ENCODE data around the gene PXDN. TPM values are rescaled to one million over a fixed set of nuclear protein-coding genes. Genes with fewer than 3 reads are reported as not detected.
A peak's percentile ranks its signal among the peaks of the same experiment; 100 is the strongest.

Gene PXDN
- total RNA-seq, 1 experiment from 2014 or later: 0.25 TPM

DNA sequence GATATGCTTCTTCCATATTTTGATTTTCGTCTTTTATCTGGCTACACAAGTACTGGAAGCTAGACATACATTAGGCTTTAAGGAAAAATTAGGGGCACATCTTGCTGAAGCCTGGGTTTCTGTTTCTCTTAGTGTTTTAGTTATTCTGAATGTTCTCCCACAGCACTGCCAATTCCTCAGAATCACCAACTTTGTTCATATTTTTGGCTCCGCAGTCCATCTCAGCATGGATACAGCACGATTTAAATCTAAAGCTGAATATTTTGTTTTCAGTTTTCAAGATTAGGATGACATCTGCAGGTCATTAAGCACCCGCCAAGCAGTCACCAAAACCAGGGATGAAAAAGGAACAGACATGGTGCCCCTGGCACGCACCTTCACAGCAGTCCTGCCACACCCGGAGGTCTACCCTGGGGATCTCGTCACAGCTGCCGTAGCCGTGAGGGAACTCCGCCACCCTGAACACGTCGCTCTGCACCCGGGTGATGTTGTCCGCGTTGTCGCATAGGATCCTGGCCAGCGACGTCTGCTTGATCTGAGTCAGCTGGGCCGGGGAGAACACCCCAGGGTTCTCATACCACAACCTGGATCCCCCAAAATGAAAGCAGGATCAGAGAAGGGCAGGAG, 101.2 kb downstream of the PXDN start:
- H3K9me3 ChIP-seq: no peaks in the 10 kb centered on the region
- POLR2A ChIA-PET: no interaction called here
- CTCF ChIA-PET: interaction anchor here (1.2 to 1.4 kb wide), 2 partner anchors 13 to 90 kb away, joined by 3 read pairs; no protein-coding TSS in a partner anchor
- Mint-ChIP-seq H3K4me1 (ENCODE audit: low read depth, unreplicated experiment) (peaks cover 5% of the 10 kb centered on the region), H3K4me3 (ENCODE audit: unreplicated experiment) (no peak overlapping the region), H3K9me3 (ENCODE audit: unreplicated experiment) (no peaks in the 10 kb centered on the region), H3K27me3 (ENCODE audit: insufficient read depth, unreplicated experiment) (no peaks in the 10 kb centered on the region), H3K27ac (ENCODE audit: unreplicated experiment) (no peak overlapping the region), H3K36me3 (ENCODE audit: insufficient read depth, unreplicated experiment) (no peaks in the 10 kb centered on the region)
- no TSS peak for BruUV-seq (replicated peaks)
- TF ChIP-seq, protein P1, sequence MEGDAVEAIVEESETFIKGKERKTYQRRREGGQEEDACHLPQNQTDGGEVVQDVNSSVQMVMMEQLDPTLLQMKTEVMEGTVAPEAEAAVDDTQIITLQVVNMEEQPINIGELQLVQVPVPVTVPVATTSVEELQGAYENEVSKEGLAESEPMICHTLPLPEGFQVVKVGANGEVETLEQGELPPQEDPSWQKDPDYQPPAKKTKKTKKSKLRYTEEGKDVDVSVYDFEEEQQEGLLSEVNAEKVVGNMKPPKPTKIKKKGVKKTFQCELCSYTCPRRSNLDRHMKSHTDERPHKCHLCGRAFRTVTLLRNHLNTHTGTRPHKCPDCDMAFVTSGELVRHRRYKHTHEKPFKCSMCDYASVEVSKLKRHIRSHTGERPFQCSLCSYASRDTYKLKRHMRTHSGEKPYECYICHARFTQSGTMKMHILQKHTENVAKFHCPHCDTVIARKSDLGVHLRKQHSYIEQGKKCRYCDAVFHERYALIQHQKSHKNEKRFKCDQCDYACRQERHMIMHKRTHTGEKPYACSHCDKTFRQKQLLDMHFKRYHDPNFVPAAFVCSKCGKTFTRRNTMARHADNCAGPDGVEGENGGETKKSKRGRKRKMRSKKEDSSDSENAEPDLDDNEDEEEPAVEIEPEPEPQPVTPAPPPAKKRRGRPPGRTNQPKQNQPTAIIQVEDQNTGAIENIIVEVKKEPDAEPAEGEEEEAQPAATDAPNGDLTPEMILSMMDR (IDR thresholded peaks at IDR 0.05; ENCODE audit: insufficient read depth in 1 of 2, low read depth in 1 of 2, low read length in 1 of 2, severe bottlenecking in 1 of 2, unreplicated experiment in 1 of 2): no peak
- H3K36me3 ChIP-seq (ENCODE audit: control insufficient read depth, insufficient read depth, low read length): no peaks in the 10 kb centered on the region
- DNase-seq: no peak
- H3K4me1 ChIP-seq: peaks cover 7% of the 10 kb centered on the region; the same call in 1 of the 2 replicates
- no peak overlapping the region for H3K4me3 ChIP-seq (ENCODE audit: low read depth, low read length)
- intact Hi-C loops (cut with micrococcal nuclease; ENCODE audit: unreplicated experiment): no loop called here
- H3K27me3 ChIP-seq (replicated peaks; ENCODE audit: control insufficient read depth, insufficient read depth, low read length): no peaks in the 10 kb centered on the region

DNA sequence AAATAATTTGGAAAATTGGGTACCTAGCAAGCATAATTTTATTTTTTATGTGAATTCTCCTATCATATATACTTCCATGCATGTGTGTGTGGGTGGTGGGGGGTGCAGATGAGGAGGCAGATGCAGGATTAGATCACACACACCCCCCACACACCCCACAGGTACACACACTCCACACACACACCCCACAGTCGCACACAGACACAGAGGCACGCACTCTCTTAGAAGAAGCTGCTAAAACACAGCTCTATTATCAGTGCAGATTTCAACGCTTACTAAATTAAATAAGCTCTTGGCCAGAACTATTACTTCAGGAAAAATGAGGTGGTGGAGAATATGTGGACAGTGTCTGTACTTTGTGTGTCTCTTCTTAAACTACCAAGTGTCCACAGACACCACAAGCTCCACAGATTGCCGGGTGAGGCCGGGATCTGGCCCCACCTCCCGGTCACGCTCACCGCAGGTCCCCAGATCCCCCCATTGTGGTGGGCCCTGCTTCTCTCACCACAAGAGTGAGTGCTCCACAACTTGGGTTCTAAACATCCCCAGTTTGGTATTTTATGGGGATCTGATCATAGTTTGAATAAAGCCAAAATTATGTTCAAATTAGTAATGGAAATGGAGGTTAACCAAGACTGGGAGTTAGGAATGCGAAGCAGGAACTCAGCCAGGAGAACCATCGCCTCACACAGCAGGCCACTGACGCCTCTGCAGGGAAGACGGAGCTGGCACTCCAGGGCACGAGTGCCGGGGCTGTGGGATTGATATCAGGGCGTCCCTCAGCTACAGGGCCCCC, 102.1 kb downstream of the PXDN start:
- POLR2A ChIA-PET: no interaction called here
- Mint-ChIP-seq H3K9me3 (ENCODE audit: unreplicated experiment) (no peaks in the 10 kb centered on the region), H3K4me3 (ENCODE audit: unreplicated experiment) (no peak overlapping the region), H3K36me3 (ENCODE audit: insufficient read depth, unreplicated experiment) (no peaks in the 10 kb centered on the region), H3K4me1 (ENCODE audit: low read depth, unreplicated experiment) (peaks cover 5% of the 10 kb centered on the region), H3K27ac (ENCODE audit: unreplicated experiment) (peak overlapping the region; percentile 46), H3K27me3 (ENCODE audit: insufficient read depth, unreplicated experiment) (no peaks in the 10 kb centered on the region)
- no TSS peak for BruUV-seq (replicated peaks)
- no peaks in the 10 kb centered on the region for H3K36me3 ChIP-seq (ENCODE audit: control insufficient read depth, insufficient read depth, low read length)
- H3K4me1 ChIP-seq: peaks cover 7% of the 10 kb centered on the region; the same call in 1 of the 2 replicates
- TF ChIP-seq, protein P1 (IDR thresholded peaks at IDR 0.05; ENCODE audit: insufficient read depth in 1 of 2, low read depth in 1 of 2, low read length in 1 of 2, severe bottlenecking in 1 of 2, unreplicated experiment in 1 of 2): no peak
- H3K9me3 ChIP-seq: no peaks in the 10 kb centered on the region
- intact Hi-C loops (cut with micrococcal nuclease; ENCODE audit: unreplicated experiment): no loop called here
- DNase-seq: no peak
- CTCF ChIA-PET: interaction anchor here (1.2 to 1.4 kb wide), 2 partner anchors 14 to 89 kb away, joined by 3 read pairs; no protein-coding TSS in a partner anchor
- H3K4me3 ChIP-seq (ENCODE audit: low read depth, low read length): no peak overlapping the region
- H3K27me3 ChIP-seq (replicated peaks; ENCODE audit: control insufficient read depth, insufficient read depth, low read length): no peaks in the 10 kb centered on the region

DNA sequence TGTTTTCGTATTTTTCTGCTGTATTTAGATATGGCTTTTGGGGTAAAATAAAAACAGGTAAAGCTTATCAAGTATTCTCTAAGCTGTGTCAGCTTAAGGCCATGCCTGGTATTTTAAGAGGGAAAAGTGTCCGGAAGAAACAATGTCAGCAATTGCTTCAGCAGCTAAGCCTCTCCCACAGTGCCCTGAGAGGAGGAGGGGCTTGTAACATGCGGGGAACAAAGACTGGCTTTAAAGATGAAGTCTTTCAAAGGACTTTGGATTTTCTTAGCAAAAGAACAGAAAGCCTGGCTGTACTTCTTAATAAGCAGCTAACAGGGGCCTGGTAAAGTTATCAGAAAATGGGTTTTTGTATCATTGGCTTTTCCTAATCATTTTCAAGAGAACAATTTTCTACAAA, 102.8 kb downstream of the PXDN start:
- Histone ChIP-seq H3K9me3 (no peaks in the 10 kb centered on the region), H3K4me3 (ENCODE audit: low read depth, low read length) (no peak overlapping the region), H3K27me3 (replicated peaks; ENCODE audit: control insufficient read depth, insufficient read depth, low read length) (no peaks in the 10 kb centered on the region), H3K4me1 (peaks cover 7% of the 10 kb centered on the region; the same call in 1 of the 2 replicates), H3K36me3 (ENCODE audit: control insufficient read depth, insufficient read depth, low read length) (no peaks in the 10 kb centered on the region)
- TF ChIP-seq, protein P1 (IDR thresholded peaks at IDR 0.05; ENCODE audit: insufficient read depth in 1 of 2, low read depth in 1 of 2, low read length in 1 of 2, severe bottlenecking in 1 of 2, unreplicated experiment in 1 of 2): no peak
- no peaks in the 10 kb centered on the region for H3K9me3 Mint-ChIP-seq (ENCODE audit: unreplicated experiment)
- no peaks in the 10 kb centered on the region for H3K36me3 Mint-ChIP-seq (ENCODE audit: insufficient read depth, unreplicated experiment)
- CTCF ChIA-PET: interaction anchor here (0.7 kb wide), 1 partner anchor 25 kb away, joined by 3 read pairs; no protein-coding TSS in a partner anchor
- intact Hi-C loops (cut with micrococcal nuclease; ENCODE audit: unreplicated experiment): loop anchor here (1.0 kb wide), 1 partner anchor 8 kb away; no protein-coding TSS in a partner anchor
- peak in 1 of 2 experiments; percentile 33 for DNase-seq
- H3K27me3 Mint-ChIP-seq (ENCODE audit: insufficient read depth, unreplicated experiment): no peaks in the 10 kb centered on the region
- POLR2A ChIA-PET: interaction anchor here (0.6 kb wide), 1 partner anchor 1902 kb away, joined by 3 read pairs; no protein-coding TSS in a partner anchor
- H3K27ac Mint-ChIP-seq (ENCODE audit: unreplicated experiment): peak overlapping the region; percentile 46
- BruUV-seq (replicated peaks): no TSS peak
- no peak overlapping the region for H3K4me3 Mint-ChIP-seq (ENCODE audit: unreplicated experiment)
- peaks cover 5% of the 10 kb centered on the region for H3K4me1 Mint-ChIP-seq (ENCODE audit: low read depth, unreplicated experiment)
